ENCODE data around the gene USP46.

USP46 gene

DNA sequence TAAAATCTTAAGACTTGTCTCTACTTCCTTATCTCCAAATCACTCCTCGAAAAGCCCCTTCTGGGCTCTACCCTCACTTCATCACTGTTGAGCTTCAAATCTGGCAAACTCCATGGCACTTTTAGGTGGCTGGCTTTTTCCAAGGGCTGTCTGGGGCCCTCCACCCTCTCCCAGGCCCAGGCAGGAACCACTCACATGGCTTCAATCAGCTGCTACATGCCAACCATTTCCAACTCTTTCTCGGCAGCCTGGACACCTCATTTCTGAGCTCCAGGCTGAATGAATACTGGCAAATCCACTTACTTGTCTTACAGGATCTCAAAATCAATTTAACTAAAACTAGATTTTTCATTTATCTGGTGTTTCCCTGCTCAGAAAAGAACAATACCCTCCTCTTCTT, 22.0 kb downstream of the USP46 start:
- H3K79me2 ChIP-seq (ENCODE audit: insufficient read depth, low read length), result peaks cover 64% of the 10 kb centered on the region
- no peaks in the 10 kb centered on the region for H3K27me3 ChIP-seq (ENCODE audit: insufficient read depth, low read length, poor library complexity, severe bottlenecking)
- TF ChIP-seq EZH2phosphoT487 (IDR thresholded peaks at IDR 0.05; ENCODE audit: borderline replicate concordance), result no peak
- TF ChIP-seq CTCF (conservative IDR thresholded peaks at IDR 0.05; ENCODE audit: low read length), result no peak
- H3K9me2 ChIP-seq (replicated peaks; ENCODE audit: low read depth, low read length), result no peaks in the 10 kb centered on the region
- H3K4me1 ChIP-seq (ENCODE audit: insufficient read depth, low read length, poor library complexity, severe bottlenecking), result peaks cover 8% of the 10 kb centered on the region
- H2AFZ ChIP-seq (ENCODE audit: low read length), result no peak overlapping the region
- peaks cover 3% of the 10 kb centered on the region for H4K20me1 ChIP-seq (ENCODE audit: insufficient read depth, low read length, poor library complexity, severe bottlenecking)
- no peak overlapping the region for H3K4me3 ChIP-seq (ENCODE audit: low read length, poor library complexity, severe bottlenecking)
- no peaks in the 10 kb centered on the region for H3F3A ChIP-seq (ENCODE audit: low read depth)
- no peaks in the 10 kb centered on the region for H3K36me3 ChIP-seq (ENCODE audit: insufficient read depth, low read length)
- H3K4me2 ChIP-seq (ENCODE audit: low read depth, low read length, poor library complexity, severe bottlenecking), result no peak overlapping the region
- H3K9ac ChIP-seq (ENCODE audit: low read depth, low read length, poor library complexity, severe bottlenecking), result no peak overlapping the region
- no peaks in the 10 kb centered on the region for H3K9me3 ChIP-seq (ENCODE audit: insufficient read depth, low read depth, low read length)

DNA sequence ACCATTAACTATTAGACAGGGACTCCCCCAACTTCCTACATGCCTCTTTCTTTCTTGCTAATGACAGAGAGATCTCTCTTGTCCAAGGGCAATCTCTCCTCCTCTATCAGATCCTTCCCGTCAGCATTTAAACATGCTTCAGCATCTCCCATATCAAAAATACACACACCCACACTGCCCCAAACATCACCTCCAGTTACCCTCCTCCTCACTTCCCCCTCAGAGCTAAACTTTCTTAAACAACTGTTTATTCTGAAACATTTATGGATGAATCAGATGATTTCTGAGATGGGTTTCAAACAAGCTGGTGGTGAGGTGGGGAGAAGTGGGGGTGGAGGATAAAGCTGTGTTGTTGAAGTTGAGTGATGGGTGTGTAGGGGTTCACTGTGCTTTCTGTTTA, 23.5 kb downstream of the USP46 start:
- Histone ChIP-seq H3K79me2 (ENCODE audit: insufficient read depth, low read length) (peaks cover 53% of the 10 kb centered on the region), H3K9me2 (replicated peaks; ENCODE audit: low read depth, low read length) (no peaks in the 10 kb centered on the region)

GRCh38 chr4:52635130-52635529, 24.0 kb downstream of the USP46 start:
- H3K4me1 ChIP-seq (ENCODE audit: insufficient read depth, low read length, poor library complexity, severe bottlenecking), result peaks cover 8% of the 10 kb centered on the region
- H2AFZ ChIP-seq (ENCODE audit: low read length), result no peak overlapping the region
- no peaks in the 10 kb centered on the region for H3K9me2 ChIP-seq (replicated peaks; ENCODE audit: low read depth, low read length)
- H3K79me2 ChIP-seq (ENCODE audit: insufficient read depth, low read length), result peaks cover 50% of the 10 kb centered on the region
- H3K4me2 ChIP-seq (ENCODE audit: low read depth, low read length, poor library complexity, severe bottlenecking), result no peak overlapping the region
- H3K9me3 ChIP-seq (ENCODE audit: insufficient read depth, low read depth, low read length), result no peaks in the 10 kb centered on the region
- H3K9ac ChIP-seq (ENCODE audit: low read depth, low read length, poor library complexity, severe bottlenecking), result no peak overlapping the region
- H4K20me1 ChIP-seq (ENCODE audit: insufficient read depth, low read length, poor library complexity, severe bottlenecking), result peaks cover 3% of the 10 kb centered on the region
- H3K27me3 ChIP-seq (ENCODE audit: insufficient read depth, low read length, poor library complexity, severe bottlenecking), result no peaks in the 10 kb centered on the region
- no peaks in the 10 kb centered on the region for H3F3A ChIP-seq (ENCODE audit: low read depth)
- no peak for TF ChIP-seq EZH2phosphoT487 (IDR thresholded peaks at IDR 0.05; ENCODE audit: borderline replicate concordance)
- no peak for TF ChIP-seq CTCF (conservative IDR thresholded peaks at IDR 0.05; ENCODE audit: low read length)
- H3K4me3 ChIP-seq (ENCODE audit: low read length, poor library complexity, severe bottlenecking), result no peak overlapping the region
- H3K36me3 ChIP-seq (ENCODE audit: insufficient read depth, low read length), result no peaks in the 10 kb centered on the region

More for the DNA sequence above, 23.5 kb downstream of the USP46 start:
- peaks cover 3% of the 10 kb centered on the region for H4K20me1 ChIP-seq (ENCODE audit: insufficient read depth, low read length, poor library complexity, severe bottlenecking)
- H2AFZ ChIP-seq (ENCODE audit: low read length), result no peak overlapping the region
- H3K9ac ChIP-seq (ENCODE audit: low read depth, low read length, poor library complexity, severe bottlenecking), result no peak overlapping the region
- no peak overlapping the region for H3K4me3 ChIP-seq (ENCODE audit: low read length, poor library complexity, severe bottlenecking)
- H3K36me3 ChIP-seq (ENCODE audit: insufficient read depth, low read length), result no peaks in the 10 kb centered on the region
- no peak for TF ChIP-seq EZH2phosphoT487 (IDR thresholded peaks at IDR 0.05; ENCODE audit: borderline replicate concordance)
- no peak for TF ChIP-seq CTCF (conservative IDR thresholded peaks at IDR 0.05; ENCODE audit: low read length)
- no peaks in the 10 kb centered on the region for H3F3A ChIP-seq (ENCODE audit: low read depth)
- H3K9me3 ChIP-seq (ENCODE audit: insufficient read depth, low read depth, low read length), result no peaks in the 10 kb centered on the region
- peaks cover 8% of the 10 kb centered on the region for H3K4me1 ChIP-seq (ENCODE audit: insufficient read depth, low read length, poor library complexity, severe bottlenecking)
- H3K4me2 ChIP-seq (ENCODE audit: low read depth, low read length, poor library complexity, severe bottlenecking), result no peak overlapping the region
- H3K27me3 ChIP-seq (ENCODE audit: insufficient read depth, low read length, poor library complexity, severe bottlenecking), result no peaks in the 10 kb centered on the region
